GM18868 (cell line): ENCODE measurements around the gene GGA2.
"Not testable (repeated sequence)": the region's sequence is repeated elsewhere in the genome, so short reads cannot be mapped to it uniquely, and the experiment has no call there.

Experiments used
- ATAC-seq: cut with Tn5 transposase; IDR thresholded peaks from one replicate; pipeline ENCODE4 v1.9.1; 2021; ENCODE audit warnings: mild to moderate bottlenecking, moderate library complexity; ENCODE audit not compliant: unreplicated experiment

The GGA2 gene, protein sequence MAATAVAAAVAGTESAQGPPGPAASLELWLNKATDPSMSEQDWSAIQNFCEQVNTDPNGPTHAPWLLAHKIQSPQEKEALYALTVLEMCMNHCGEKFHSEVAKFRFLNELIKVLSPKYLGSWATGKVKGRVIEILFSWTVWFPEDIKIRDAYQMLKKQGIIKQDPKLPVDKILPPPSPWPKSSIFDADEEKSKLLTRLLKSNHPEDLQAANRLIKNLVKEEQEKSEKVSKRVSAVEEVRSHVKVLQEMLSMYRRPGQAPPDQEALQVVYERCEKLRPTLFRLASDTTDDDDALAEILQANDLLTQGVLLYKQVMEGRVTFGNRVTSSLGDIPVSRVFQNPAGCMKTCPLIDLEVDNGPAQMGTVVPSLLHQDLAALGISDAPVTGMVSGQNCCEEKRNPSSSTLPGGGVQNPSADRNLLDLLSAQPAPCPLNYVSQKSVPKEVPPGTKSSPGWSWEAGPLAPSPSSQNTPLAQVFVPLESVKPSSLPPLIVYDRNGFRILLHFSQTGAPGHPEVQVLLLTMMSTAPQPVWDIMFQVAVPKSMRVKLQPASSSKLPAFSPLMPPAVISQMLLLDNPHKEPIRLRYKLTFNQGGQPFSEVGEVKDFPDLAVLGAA

DNA sequence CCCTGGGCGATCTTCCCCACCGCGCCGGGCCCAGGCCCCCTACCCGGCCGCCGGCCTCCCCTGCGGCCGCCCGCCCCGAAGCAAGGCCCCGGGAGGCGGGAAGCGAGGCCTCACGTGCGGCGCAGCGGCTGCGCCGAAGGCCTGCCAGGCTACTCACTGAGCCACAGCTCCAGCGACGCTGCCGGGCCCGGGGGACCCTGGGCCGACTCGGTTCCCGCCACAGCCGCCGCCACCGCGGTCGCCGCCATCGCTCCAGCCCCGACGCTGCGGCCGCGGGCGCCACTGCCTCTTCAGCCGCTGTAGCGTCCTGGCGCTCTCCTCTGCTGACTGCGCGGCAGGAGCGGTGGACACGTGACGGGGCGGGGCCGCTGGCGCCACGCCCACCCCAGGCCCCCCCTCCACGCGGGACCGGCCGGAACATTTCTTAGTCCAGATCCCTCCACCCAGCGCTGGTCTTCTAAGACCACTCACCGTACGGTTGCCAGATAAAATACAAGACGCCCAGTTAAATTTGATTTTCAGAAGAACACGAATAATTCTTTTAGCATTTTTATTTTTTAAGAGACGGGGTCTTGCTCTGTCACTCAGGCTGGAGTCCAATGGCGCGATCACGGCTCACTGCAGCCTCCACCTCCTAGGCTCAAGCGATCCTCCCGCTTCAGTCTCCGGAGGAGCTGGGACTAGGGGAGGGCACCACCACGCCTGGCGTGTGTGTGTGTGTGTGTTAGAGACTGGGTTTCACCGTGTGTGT lies at the start of gene GGA2:
Gene GGA2 (minus strand): TSS at position 331 of the 751 bp plus-strand sequence. CDS start 83 bp downstream, at position 248.
- ATAC-seq: peak; percentile 71

DNA sequence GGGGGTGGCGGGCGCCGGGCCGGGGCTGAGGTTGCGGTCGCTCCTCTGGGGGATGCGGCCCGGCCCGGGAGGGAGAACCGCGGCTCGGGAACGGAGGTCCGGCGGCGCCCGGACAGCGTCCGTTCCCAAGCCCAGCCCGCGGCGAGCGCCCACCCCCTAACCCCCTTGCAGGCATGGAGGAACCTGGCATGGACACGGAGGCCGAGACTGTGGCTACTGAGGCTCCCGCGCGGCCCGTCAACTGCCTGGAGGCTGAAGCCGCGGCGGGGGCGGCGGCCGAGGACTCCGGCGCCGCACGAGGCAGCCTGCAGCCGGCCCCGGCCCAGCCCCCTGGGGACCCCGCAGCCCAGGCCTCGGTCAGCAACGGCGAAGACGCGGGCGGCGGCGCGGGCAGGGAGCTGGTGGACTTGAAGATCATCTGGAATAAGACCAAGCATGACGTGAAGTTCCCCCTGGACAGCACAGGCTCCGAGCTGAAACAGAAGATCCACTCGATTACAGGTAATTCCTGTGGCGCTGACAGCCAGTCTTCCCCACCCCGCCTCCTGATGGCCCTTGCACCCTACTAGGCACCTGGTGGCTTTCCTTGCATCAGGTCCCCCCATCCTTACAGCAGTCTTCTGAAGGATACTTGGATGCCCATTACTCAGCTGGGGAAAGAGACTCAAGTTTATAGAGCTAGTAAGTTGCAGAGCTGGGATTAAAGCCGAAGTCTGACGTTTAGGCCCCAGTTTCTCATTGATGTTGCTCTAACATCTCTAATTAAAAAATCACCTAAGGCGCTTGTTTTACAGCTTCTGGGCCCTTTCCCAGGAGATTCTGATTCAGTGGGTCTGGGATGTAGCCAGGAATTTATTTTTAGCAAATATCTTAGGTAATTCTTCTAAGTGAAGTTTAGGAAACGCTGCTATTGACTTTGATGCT lies 47.7 kb upstream of the GGA2 start:
- ATAC-seq: no peak

DNA sequence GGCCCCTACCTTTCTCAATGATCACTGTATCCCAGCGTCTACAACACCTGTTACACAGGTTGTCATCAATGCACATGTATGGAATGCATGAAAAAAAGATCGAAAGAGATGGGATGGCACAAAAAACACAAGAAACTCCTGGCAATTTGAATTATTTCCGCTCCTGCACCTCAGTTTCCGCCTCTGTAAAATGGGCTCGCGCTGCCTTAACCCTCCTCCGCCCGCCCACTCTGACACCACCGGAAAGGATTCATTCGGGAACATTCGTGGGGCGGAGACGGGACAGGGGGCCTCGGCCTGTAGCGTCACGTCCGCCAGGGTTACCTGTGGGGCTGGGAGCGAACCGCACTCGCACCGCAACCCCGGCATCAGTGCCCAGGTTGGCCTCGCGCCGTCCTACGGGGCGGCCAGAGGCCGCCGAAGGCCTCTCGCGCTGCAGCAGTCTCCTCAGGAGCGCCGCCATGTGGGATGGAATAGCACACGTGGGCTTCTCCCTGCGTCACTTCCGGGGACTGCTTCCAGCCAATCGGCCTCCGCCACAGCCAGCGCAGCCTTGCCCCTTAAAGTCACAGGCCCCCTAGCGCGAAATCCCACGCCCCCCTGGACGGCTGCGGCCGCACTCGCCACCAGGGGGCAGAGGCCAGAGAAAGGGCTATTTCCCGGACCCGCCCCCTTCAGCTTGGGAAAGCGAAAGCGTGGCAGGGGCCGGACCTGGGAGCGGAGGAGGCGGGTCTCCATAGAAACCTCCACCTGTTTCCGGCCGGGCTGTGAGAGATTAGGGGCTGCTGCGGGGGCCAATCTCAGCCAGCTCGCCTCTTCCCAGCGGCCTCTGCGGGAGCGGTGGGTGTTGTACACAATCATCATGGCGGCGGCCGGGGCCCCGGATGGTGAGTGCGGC lies 46.8 kb upstream of the GGA2 start, which contains the start of the genes EARS2 and UBFD1:
Gene EARS2 (minus strand): TSS at position 470 of the 898 bp plus-strand sequence. CDS start 7 bp downstream, at position 463.
Gene UBFD1 (plus strand): TSS at position 847 of the 898 bp plus-strand sequence. CDS start 16 bp downstream, at position 863.
- peak; percentile 86 for ATAC-seq

DNA sequence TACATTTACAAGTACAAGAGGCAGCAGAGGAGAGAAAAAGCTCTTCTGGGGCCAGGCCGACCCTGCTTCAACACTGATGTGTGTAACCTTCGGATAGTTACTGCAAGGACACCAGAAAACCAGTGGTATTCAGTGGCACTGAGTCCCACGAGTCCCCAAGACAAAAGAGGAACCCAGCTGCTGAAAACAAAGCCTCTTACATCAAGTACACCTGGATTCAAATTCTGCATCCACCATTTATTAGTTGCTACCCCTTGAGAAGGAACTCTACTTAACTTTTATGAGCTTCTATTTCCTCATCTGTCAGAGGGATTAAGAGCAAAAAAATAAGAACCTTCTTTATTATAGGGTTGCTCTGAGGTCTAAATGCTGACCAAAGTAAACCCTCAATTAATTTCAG lies 44.2 kb upstream of the GGA2 start:
- no peak for ATAC-seq

DNA sequence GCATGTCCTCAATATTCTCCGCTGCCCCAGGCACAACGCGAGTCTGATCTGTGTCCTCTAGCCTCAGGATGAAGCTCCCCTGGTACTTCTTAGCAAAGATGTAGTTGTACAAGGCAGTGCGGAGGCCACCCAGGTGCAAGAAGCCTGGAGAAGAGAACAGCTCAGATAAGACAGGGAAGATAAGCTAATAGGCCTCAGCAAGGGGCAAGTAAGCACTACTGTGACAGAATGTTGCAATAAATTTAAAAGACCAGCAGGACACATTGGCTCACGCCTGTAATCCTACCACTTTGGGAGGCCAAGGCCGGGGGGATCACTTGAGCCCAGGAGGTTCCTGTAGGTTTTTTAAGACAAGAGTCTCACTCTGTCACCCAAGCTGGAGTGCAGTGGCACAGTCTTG lies 41.9 kb upstream of the GGA2 start:
- no peak for ATAC-seq

DNA sequence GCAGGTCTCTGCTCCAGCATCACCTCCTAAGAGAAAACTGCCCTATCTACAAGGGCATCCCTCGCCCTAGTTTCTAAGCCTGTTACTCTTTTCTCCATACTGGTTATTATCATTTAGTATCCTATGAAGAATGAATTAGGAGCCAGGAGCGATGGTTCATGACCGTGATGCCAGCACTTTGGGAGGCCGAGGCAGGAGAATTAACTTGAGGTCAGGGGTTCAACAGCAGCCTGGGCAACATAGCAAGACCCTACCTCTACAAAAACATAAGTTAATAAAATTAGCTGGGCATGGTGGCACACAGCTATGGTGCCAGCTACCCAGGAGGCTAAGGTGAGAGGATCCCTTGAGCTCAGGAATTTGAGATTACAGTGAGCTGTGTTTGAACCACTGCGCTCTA lies 39.6 kb upstream of the GGA2 start:
- ATAC-seq: no peak

DNA sequence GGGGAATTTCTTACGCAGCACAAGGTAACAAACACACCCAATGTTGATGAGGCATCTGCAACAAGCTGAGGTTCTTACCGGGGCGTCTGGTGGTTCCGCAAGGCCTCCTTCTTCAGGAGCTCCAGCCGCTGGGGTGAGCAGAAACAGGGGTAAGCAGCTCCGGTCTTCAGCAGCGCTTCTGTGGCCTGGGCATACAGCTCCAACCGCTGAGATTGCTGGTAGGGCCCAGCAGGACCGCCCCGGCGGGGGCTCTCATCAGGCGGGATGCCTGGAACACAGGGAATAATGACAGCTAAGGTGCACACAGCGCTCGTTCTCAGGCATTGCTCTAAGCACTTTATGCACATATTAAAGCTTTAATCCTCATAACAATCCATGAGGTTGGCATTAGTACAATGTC lies 34.1 kb upstream of the GGA2 start:
- no peak for ATAC-seq

DNA sequence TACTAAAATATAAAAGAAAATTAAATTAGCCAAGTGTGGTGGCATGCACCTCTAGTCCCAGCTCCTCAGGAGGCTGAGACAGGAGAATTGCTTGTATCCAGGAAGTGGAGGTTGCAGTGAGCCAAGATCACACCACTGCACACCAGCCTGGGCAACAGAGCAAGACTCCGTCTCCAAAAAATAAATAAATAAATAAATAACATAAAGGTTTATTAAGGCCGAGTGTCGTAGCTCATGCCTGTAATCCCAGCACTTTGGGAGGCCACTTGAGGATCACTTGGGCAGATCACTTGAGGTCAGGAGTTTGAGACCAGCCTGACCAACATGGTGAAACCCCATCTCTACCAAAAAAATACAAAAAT lies 30.5 kb upstream of the GGA2 start:
- not testable (repeated sequence) for ATAC-seq

DNA sequence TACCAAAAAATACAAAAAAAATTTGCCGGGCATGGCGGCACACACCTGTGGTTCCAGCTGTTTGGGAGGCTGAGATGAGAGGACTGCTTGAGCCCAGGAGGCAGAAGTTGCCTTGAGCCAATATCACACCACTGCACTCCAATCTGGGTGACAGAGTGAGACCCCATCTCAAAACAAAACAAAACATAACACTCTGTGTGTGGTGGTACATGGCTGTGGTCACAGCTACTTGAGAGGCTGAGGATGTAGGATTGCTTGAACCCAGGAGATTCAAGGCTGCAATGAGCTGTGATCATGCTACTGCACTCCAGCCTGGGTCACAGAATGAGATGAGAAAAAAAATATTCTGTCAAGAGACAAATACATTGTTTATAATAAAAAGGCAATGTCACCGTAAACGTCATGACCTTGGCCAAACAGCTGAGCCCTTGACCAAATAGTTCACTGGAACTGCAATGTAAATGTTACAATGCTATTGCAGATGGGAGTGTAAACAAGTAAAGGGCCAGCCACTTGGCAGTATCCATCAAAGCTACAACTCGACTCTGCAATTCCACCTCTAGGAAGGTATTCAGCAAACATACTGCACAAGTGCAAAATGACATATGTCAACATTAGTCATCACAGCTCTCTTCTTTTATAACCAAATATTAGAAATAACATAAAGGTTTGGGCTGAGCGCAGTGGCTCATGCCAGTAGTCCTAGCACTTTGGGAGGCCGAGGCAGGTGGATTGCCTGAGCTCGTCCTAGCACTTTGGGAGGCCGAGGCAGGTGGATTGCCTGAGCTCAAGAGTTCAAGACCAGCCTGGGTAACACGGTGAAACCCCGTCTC lies 29.9 kb upstream of the GGA2 start:
- ATAC-seq: no peak

DNA sequence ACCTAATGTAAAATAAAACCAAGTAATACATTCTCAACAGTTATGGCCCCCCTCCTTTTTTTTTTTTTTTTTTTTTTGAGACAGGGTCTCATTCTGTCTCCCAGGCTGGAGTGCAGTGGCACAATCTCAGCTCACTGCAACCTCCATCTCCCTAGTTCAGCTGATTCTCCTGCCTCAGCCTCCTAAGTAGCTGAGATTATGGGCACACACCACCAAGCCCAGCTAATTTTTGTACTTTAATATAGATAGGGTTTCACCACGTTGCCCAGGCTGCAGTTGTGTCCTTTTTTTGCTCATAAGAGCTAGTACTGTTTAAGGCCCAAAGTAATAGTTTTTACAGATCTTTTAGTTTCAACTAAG lies 28.6 kb upstream of the GGA2 start:
- ATAC-seq: no peak

DNA sequence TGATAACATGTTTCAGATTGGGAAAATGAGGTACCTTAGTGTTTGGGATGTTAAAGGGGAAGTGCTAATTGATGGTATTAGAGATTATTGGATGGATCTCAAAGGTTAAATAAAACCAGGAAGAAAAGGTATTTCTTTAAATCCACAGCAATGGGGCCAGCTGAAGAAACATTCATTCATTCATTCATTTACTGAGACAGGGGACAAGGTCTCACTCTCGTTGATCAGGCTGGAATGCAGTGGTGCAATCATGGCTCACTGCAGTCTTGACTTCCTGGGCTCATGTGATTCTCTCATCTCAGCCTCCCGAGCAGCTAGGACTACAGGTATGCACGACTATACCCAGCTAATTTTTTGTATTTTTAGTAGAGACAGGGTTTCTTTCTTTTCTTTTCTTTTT lies 27.1 kb upstream of the GGA2 start:
- ATAC-seq: no peak

DNA sequence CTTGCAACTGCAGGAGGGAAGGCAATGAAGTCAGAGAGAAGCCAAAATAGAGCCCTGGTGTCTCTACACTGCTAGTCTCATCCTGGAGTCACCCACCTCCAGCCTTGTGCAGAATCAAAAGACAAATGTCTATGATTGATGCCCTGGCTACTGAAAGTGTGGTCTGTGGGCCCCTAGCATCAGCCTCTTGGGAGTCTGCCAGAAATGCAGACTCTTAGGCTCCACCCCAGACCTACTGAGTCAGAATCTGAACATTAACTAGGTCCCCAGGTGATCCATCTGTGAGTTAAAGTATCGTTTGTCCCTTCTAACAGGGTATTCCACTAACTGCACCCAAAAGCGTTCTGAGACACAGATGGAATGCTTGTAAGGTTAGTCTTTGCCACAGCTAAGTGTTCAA lies 25.6 kb upstream of the GGA2 start:
- no peak for ATAC-seq

DNA sequence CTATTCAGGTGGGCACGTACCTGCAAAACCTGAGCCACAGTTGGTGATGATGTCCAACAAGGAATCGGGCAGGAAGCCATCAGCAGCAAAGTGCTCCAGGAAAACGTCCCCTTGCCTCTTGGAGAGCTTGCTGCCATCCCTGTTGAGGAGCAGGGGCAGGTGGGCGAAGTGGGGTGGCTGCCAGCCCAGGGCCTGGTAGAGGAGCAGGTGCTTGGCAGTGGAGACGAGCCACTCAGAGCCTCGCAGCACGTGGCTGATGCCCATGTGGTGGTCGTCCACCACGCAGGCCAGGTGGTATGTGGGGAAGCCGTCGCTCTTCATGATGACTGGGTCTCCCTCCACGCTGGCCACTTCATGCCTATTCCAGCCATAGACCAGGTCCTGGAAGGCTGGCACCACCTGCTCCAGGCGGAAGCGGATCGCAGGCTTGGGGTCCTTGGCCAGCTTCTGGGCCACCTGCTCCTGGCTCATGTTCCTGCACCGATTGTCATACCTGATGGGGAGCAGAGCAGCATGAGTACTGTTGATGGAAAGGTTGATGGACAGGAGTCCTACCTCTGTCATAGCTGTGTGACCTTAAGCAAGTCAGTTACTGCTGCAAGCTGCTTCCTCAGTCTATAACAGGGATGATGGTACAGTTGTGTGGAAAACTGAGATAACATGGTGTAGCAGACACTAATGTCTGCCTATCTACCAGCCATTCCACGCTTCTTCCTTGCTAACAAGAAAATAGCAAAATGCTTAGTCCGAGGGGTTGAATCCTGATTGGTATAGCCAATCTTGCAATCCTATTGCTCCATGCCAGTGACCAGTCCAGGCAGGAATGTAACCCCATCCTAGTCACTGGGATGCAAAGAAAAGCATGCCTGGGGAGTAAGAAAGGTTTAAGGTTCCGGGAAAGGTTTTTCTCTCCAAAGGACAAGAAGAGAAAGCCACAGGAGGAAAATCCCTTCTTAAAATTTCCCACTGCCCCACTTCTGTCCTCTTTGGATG lies 24.9 kb upstream of the GGA2 start:
- no peak for ATAC-seq

DNA sequence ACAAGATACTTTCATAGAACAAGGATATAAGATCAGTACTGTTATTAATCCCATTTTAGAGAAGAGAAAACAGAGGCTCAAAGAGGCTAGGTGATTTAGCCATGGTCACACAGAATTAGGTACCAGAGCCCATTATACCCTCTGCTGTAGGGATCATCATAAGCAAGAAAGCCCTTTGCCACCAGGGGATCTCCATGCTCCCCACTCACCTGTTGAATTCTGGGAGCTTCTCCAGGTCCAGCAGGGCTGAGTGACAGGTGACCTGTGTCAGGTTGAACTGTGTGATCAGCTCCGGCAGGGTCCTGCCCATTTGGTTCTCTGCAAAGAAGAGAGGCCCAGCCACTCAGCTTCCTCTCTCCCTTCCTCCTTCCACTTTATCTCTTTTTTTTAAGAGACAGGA lies 22.2 kb upstream of the GGA2 start:
- ATAC-seq: no peak

DNA sequence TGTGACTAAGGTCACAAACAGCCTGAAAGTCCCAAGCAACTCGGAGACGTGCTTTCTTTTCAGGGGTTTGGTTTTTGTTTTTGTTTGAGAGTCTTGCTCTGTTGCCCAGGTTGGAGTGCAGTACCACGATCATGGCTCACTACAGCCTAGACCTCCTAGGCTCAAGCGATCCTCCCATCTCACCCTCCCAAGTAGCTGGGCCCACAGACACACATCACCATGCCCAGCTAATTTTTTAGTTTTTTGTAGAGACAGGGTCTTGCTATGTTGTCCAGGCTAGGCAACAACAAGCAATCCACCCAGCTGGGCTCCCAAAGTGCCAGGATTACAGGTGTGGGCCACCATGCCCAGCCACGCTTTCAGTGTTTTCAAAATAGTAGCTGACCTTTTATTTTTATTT lies 19.8 kb upstream of the GGA2 start:
- ATAC-seq: no peak

DNA sequence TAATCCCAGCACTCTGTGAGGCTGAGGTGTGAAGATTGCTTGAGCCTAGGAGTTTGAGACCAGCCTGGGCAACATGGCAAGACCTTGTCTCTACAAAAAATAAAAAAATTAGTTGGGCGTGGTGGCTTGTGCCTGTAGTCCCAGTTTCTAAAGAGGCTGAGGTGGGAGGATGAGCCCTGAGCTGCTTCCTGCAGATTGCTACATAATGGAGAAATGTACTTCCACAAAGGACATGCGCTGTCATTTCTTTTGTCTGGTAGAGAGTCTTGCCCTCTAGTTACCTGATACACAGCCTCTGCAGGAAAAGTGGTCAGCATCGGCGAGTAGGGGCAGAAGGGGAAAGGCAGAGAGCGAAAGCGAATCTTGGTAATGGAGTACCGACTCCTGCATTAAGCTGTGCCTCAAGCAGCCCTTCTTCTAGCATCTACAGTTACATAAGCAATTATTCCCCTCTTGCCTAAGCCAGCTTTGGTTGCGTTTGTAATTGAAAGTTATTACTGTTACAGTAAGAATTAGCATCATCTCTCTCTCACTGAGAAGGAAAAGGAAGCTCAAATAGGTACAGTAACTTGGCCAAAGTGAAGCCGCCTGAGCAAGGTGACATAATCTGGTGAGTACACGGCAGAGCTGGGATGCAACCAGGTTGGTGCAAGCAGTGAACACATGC lies 18.5 kb upstream of the GGA2 start:
- ATAC-seq: no peak
